H9 (cell line): ENCODE measurements around the gene MPG. TPM values are rescaled to one million over a fixed set of nuclear protein-coding genes. Genes with fewer than 3 reads are reported as not detected.

Experiments used
- DNase-seq: peaks from one replicate; pipeline ENCODE4 v3.0.0-alpha.2; 2017
- H2AFZ ChIP-seq: one replicate; pipeline ENCODE4 v1.6.1; 2013; ENCODE audit warnings: mild to moderate bottlenecking, low read length, control low read depth, moderate library complexity
- H2AK5ac ChIP-seq: 2 replicates; pipeline ENCODE4 v1.6.1; 2013; ENCODE audit warnings: low read length, control low read depth, mixed read lengths; ENCODE audit not compliant: insufficient read length
- H2BK120ac ChIP-seq: one replicate; pipeline ENCODE4 v1.6.1; 2013; ENCODE audit warnings: low read depth, mild to moderate bottlenecking, low read length, control low read depth, inconsistent platforms; ENCODE audit not compliant: poor library complexity, severe bottlenecking
- H2BK12ac ChIP-seq: 2 replicates; pipeline ENCODE4 v1.6.1; 2013; ENCODE audit warnings: low read length, control low read depth, mixed read lengths, low read depth; ENCODE audit not compliant: insufficient read length
- H2BK15ac ChIP-seq: 2 replicates; pipeline ENCODE4 v1.6.1; 2013; ENCODE audit warnings: low read depth, low read length, control low read depth
- H2BK20ac ChIP-seq: one replicate; pipeline ENCODE4 v1.6.1; 2013; ENCODE audit warnings: low read depth, mild to moderate bottlenecking, low read length, control low read depth, inconsistent platforms; ENCODE audit not compliant: poor library complexity, severe bottlenecking
- H2BK5ac ChIP-seq: 2 replicates; pipeline ENCODE4 v1.6.1; 2013; ENCODE audit warnings: low read length, control low read depth, mixed read lengths; ENCODE audit not compliant: insufficient read length
- H3K14ac ChIP-seq: 2 replicates; pipeline ENCODE4 v1.6.1; 2013; ENCODE audit warnings: low read length, control low read depth; ENCODE audit not compliant: insufficient read depth
- H3K18ac ChIP-seq: 2 replicates; pipeline ENCODE4 v1.6.1; 2013; ENCODE audit warnings: low read depth, mild to moderate bottlenecking, mixed read lengths, low read length, control low read depth; ENCODE audit not compliant: insufficient read length
- H3K23ac ChIP-seq: 2 replicates; pipeline ENCODE4 v1.6.1; 2013; ENCODE audit warnings: low read length, control low read depth, mixed read lengths, low read depth; ENCODE audit not compliant: insufficient read length
- H3K23me2 ChIP-seq: 2 replicates; pipeline ENCODE4 v1.6.1; 2013; ENCODE audit warnings: low read depth, mild to moderate bottlenecking, mixed read lengths, low read length, control low read depth; ENCODE audit not compliant: insufficient read length, poor library complexity, severe bottlenecking
- H3K27ac ChIP-seq: 2 replicates; pipeline ENCODE4 v1.5.1; 2013; ENCODE audit warnings: low read length, control low read depth, mixed read lengths, low read depth; ENCODE audit not compliant: insufficient read length
- H3K27me3 ChIP-seq: 2 replicates; pipeline ENCODE4 v1.6.1; 2013; ENCODE audit warnings: low read length, control low read depth, inconsistent platforms; ENCODE audit not compliant: insufficient read depth
- H3K4ac ChIP-seq: 2 replicates; pipeline ENCODE4 v1.6.1; 2013; ENCODE audit warnings: low read depth, mild to moderate bottlenecking, control low read depth, inconsistent platforms, low read length, moderate library complexity
- H3K4me1 ChIP-seq: 2 replicates; pipeline ENCODE4 v1.6.1; 2013; ENCODE audit warnings: low read length, control low read depth, inconsistent platforms; ENCODE audit not compliant: insufficient read depth
- H3K4me2 ChIP-seq: 2 replicates; pipeline ENCODE4 v1.6.1; 2013; ENCODE audit warnings: low read length, control low read depth, mixed read lengths; ENCODE audit not compliant: insufficient read length, insufficient read depth
- H3K56ac ChIP-seq: 2 replicates; pipeline ENCODE4 v1.6.1; 2013; ENCODE audit warnings: low read depth, mild to moderate bottlenecking, mixed read lengths, low read length, control low read depth; ENCODE audit not compliant: insufficient read length
- H3K79me1 ChIP-seq: 2 replicates; pipeline ENCODE4 v1.6.1; 2013; ENCODE audit warnings: low read depth, mild to moderate bottlenecking, moderate library complexity, low read length, control low read depth, inconsistent platforms; ENCODE audit not compliant: insufficient read depth, poor library complexity, severe bottlenecking
- H3K79me2 ChIP-seq: 2 replicates; pipeline ENCODE4 v1.6.1; 2013; ENCODE audit warnings: low read length, control low read depth, inconsistent platforms; ENCODE audit not compliant: insufficient read depth
- H3K9ac ChIP-seq: 2 replicates; pipeline ENCODE4 v1.6.1; 2013; ENCODE audit warnings: low read length, control low read depth, mixed read lengths; ENCODE audit not compliant: insufficient read length; ENCODE audit errors: extremely low read depth
- H3K9me3 ChIP-seq: one replicate; pipeline ENCODE4 v1.6.1; 2013; ENCODE audit warnings: low read depth, low read length, inconsistent platforms; ENCODE audit not compliant: control insufficient read depth
- H3T11ph ChIP-seq: one replicate; pipeline ENCODE4 v1.6.1; 2013; ENCODE audit warnings: mild to moderate bottlenecking, low read length, control low read depth, inconsistent platforms
- H4K20me1 ChIP-seq: one replicate; pipeline ENCODE4 v1.6.1; 2013; ENCODE audit not compliant: control insufficient read depth, insufficient read length, insufficient read depth
- H4K5ac ChIP-seq: 2 replicates; pipeline ENCODE4 v1.6.1; 2013; ENCODE audit warnings: low read depth, mild to moderate bottlenecking, mixed read lengths, low read length, control low read depth; ENCODE audit not compliant: insufficient read length
- H4K8ac ChIP-seq: replicated peaks from 2 replicates; pipeline ENCODE4 v1.6.1; 2013; ENCODE audit warnings: low read length, control low read depth, mixed read lengths, low read depth; ENCODE audit not compliant: insufficient read length
- H4K91ac ChIP-seq: 2 replicates; pipeline ENCODE4 v1.6.1; 2013; ENCODE audit warnings: low read depth, mild to moderate bottlenecking, moderate library complexity, mixed read lengths, low read length, control low read depth; ENCODE audit not compliant: insufficient read length
- H3K27ac Mint-ChIP-seq, 3 experiments: 2 replicates in 2 of 3; 3 replicates in 1 of 3; pipeline ENCODE4 v1.8.0; 2020 to 2021; ENCODE audit warnings: mixed read lengths in 3 of 3, mild to moderate bottlenecking in 1 of 3, moderate library complexity in 1 of 3
- H3K27me3 Mint-ChIP-seq: 2 replicates; pipeline ENCODE4 v1.8.0; 2021; ENCODE audit warnings: low read depth, mild to moderate bottlenecking, moderate library complexity, mixed read lengths
- H3K36me3 Mint-ChIP-seq, 3 experiments: 2 replicates in 2 of 3; 3 replicates in 1 of 3; pipeline ENCODE4 v1.8.0; 2020 to 2021; ENCODE audit warnings: low read depth in 3 of 3, mixed read lengths in 3 of 3; ENCODE audit not compliant: insufficient read depth in 1 of 3
- H3K4me1 Mint-ChIP-seq, 2 experiments: 2 replicates each; pipeline ENCODE4 v1.8.0; 2020; ENCODE audit warnings: mixed read lengths in 2 of 2
- H3K4me3 Mint-ChIP-seq, 2 experiments: 2 replicates in 1 of 2; 3 replicates in 1 of 2; pipeline ENCODE4 v1.8.0; 2020 to 2021; ENCODE audit warnings: mild to moderate bottlenecking in 2 of 2, mixed read lengths in 2 of 2, moderate library complexity in 1 of 2
- H3K9me3 Mint-ChIP-seq, 2 experiments: 2 replicates in 1 of 2; 3 replicates in 1 of 2; pipeline ENCODE4 v1.8.0; 2020; ENCODE audit warnings: mild to moderate bottlenecking in 2 of 2, mixed read lengths in 2 of 2, moderate library complexity in 1 of 2
- CTCF ChIP-seq: fragments of 200-600 bp; sonication (generic); conservative IDR thresholded peaks from 3 replicates; pipeline ENCODE4 v1.8.0; 2021; ENCODE audit warnings: antibody characterized with exemption, mild to moderate bottlenecking
- WGBS: extraction: QIAGEN DNeasy Blood & Tissue Kit; methylation state at CpG from one replicate; pipeline ENCODE4 v1.1.7; 2013; ENCODE audit warnings: missing lambda C conversion rate, low lambda C conversion rate, mixed read lengths; ENCODE audit not compliant: insufficient read length; ENCODE audit errors: extremely low coverage; 5-methylcytosine and 5-hydroxymethylcytosine counted together
- total RNA-seq: library from RNA; stranded (reverse); gene quantifications from 2 replicates; pipeline ENCODE4 v1.2.1, GENCODE V29; 2021

MPG gene
- total RNA-seq, 1 experiment from 2014 or later, result 39.1 TPM

DNA sequence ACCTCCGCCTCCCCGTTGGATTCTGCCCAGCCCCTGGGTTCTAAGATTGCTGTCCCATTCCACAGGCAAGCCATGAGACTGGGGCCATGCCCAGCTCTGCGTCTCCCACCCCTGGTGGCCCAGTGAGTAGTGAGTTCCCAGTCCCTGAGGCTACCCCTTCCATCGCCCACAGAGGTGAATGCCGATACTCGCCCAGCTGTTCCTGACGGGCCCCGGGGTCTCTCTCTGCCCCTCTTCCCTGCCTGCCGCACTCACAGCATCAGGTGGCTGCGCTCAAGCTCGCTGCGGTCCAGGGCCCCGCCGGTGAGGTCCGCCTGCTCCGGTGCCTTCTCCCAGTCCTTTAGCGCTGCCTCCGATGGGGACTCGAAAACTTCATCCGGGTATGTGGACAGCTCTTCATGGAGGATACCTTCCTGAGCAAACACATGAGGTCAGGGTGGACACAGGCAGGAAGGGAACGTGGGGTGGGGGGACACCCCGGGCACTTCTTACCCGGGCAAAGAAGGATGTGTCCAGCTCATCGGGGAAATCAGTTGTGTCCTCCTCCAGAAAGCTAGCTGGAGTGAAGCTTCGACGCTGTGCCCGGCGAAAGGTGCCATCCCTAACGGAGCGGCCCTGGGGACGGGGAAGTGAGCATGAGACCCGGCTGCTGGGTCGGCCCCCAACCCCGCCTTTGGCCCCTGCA lies 15.6 kb upstream of the MPG start:
- no peak overlapping the region for H2AK5ac ChIP-seq
- peaks cover 4 to 8% of the 10 kb centered on the region in 2 experiments for H3K4me1 Mint-ChIP-seq
- no peaks in the 10 kb centered on the region for H3K4me1 ChIP-seq
- H3K9me3 Mint-ChIP-seq, result no peaks in the 10 kb centered on the region
- no peak overlapping the region for H3K9ac ChIP-seq
- H3K4me2 ChIP-seq, result no peak overlapping the region
- TF ChIP-seq CTCF, result no peak
- H3K18ac ChIP-seq, result no peak overlapping the region
- no peaks in the 10 kb centered on the region for H3K23me2 ChIP-seq
- H4K8ac ChIP-seq, result no peak overlapping the region
- no peak overlapping the region for H3K56ac ChIP-seq
- no CpG with 5 or more reads among the region's 34 CpGs for WGBS
- no peak overlapping the region for H2BK20ac ChIP-seq
- no peaks in the 10 kb centered on the region for H3K27me3 ChIP-seq
- no peaks in the 10 kb centered on the region for H3K79me1 ChIP-seq
- H2BK5ac ChIP-seq, result no peak overlapping the region
- no peak overlapping the region for H4K5ac ChIP-seq
- H4K20me1 ChIP-seq, result no peaks in the 10 kb centered on the region
- no peak for DNase-seq
- no peaks in the 10 kb centered on the region for H3K79me2 ChIP-seq
- H3K14ac ChIP-seq, result no peak overlapping the region
- H2BK15ac ChIP-seq, result no peak overlapping the region
- H3K27me3 Mint-ChIP-seq, result peaks cover 1% of the 10 kb centered on the region; the same call in 1 of the 2 replicates
- no peak overlapping the region for H3K4ac ChIP-seq
- H3K23ac ChIP-seq, result no peak overlapping the region
- no peak overlapping the region for H4K91ac ChIP-seq
- no peak overlapping the region for H3K4me3 Mint-ChIP-seq
- H3K36me3 Mint-ChIP-seq, result peaks cover 20 to 48% (median 44%) of the 10 kb centered on the region in 3 experiments; a peak in 6 of 7 replicates
- H3K27ac Mint-ChIP-seq, result no peak overlapping the region
- no peak overlapping the region for H2BK12ac ChIP-seq
- H3T11ph ChIP-seq, result no peak overlapping the region
- no peak overlapping the region for H2BK120ac ChIP-seq
- no peaks in the 10 kb centered on the region for H3K9me3 ChIP-seq
- no peak overlapping the region for H3K27ac ChIP-seq
- H2AFZ ChIP-seq, result no peak overlapping the region
